SK-N-SH treated with all-trans-retinoic acid at 6 μM for 48 hours (cell line): ENCODE data around the gene CNTNAP2.
A peak's percentile ranks its signal among the peaks of the same experiment; 100 is the strongest.

Experiments
- ATAC-seq: fragments of 200-7000 bp; cut with Tn5 transposase; 3 replicates; pipeline ENCODE4 v1.9.1; 2020; ENCODE audit warnings: mild to moderate bottlenecking, moderate library complexity
- ARNTL ChIP-seq: fragments of 450-650 bp; formaldehyde crosslinking; IDR thresholded peaks from 2 replicates; pipeline ENCODE4 v1.5.0; 2020; ENCODE audit warnings: low read depth, mild to moderate bottlenecking, moderate library complexity, borderline replicate concordance
- BACH2 ChIP-seq: fragments of 250-450 bp; sonication (Bioruptor Pico); IDR thresholded peaks from 2 replicates; pipeline ENCODE4 v1.9.0; 2021; ENCODE audit warnings: mild to moderate bottlenecking, borderline replicate concordance
- CSDC2 ChIP-seq: fragments of 250-450 bp; sonication (Bioruptor Pico); IDR thresholded peaks from 2 replicates; pipeline ENCODE4 v1.5.0; 2020; ENCODE audit warnings: mild to moderate bottlenecking, moderate library complexity
- ESRRG ChIP-seq: fragments of 250-450 bp; sonication (Bioruptor Pico); IDR thresholded peaks from 2 replicates; pipeline ENCODE4 v1.6.1; 2021; ENCODE audit warnings: mild to moderate bottlenecking
- ISL1 ChIP-seq: fragments of 250-450 bp; sonication (Bioruptor Pico); IDR thresholded peaks from 2 replicates; pipeline ENCODE4 v2.1.2; 2022; ENCODE audit warnings: mild to moderate bottlenecking, moderate library complexity
- OSR1 ChIP-seq: fragments of 250-450 bp; sonication (Bioruptor Pico); IDR thresholded peaks from 2 replicates; pipeline ENCODE4 v1.8.0; 2022; ENCODE audit warnings: moderate library complexity, mild to moderate bottlenecking, inconsistent platforms
- PPARA ChIP-seq: fragments of 250-450 bp; sonication (Bioruptor Pico); IDR thresholded peaks from 2 replicates; pipeline ENCODE4 v1.5.0; 2020; ENCODE audit warnings: mild to moderate bottlenecking, borderline replicate concordance
- RARB ChIP-seq: fragments of 250-450 bp; sonication (Bioruptor Pico); IDR thresholded peaks from 2 replicates; pipeline ENCODE4 v1.8.0; 2021; ENCODE audit warnings: mild to moderate bottlenecking, moderate library complexity
- SNAI2 ChIP-seq: fragments of 250-450 bp; sonication (Bioruptor Pico); IDR thresholded peaks from 2 replicates; pipeline ENCODE4 v1.5.0; 2020; ENCODE audit warnings: mild to moderate bottlenecking, moderate library complexity
- TCF4 ChIP-seq: fragments of 250-450 bp; sonication (Bioruptor Pico); IDR thresholded peaks from 2 replicates; pipeline ENCODE4 v1.8.0; 2021; ENCODE audit warnings: mild to moderate bottlenecking, moderate library complexity, borderline replicate concordance
- TOX ChIP-seq: fragments of 250-450 bp; sonication (Bioruptor Pico); IDR thresholded peaks from 2 replicates; pipeline ENCODE4 v1.8.0; 2021; ENCODE audit warnings: mild to moderate bottlenecking, moderate library complexity, borderline replicate concordance
- ZC3H10 ChIP-seq: fragments of 250-450 bp; sonication (Bioruptor Pico); IDR thresholded peaks from 2 replicates; pipeline ENCODE4 v1.5.1; 2021; ENCODE audit warnings: mild to moderate bottlenecking, moderate library complexity
- ZNF565 ChIP-seq: fragments of 450-650 bp; formaldehyde crosslinking; conservative IDR thresholded peaks from 2 replicates; pipeline ENCODE4 v1.5.0; 2020; ENCODE audit warnings: low read depth, mild to moderate bottlenecking, moderate library complexity
- TF ChIP-seq, protein P1 (sequence below): fragments of 250-450 bp; sonication (Bioruptor Pico); IDR thresholded peaks from 2 replicates; pipeline ENCODE4 v1.8.0; 2020; ENCODE audit warnings: mild to moderate bottlenecking, moderate library complexity, borderline replicate concordance
- TF ChIP-seq, protein P2 (sequence below): fragments of 250-450 bp; sonication (Bioruptor Pico); IDR thresholded peaks from 2 replicates; pipeline ENCODE4 v1.5.1; 2021; ENCODE audit warnings: mild to moderate bottlenecking, moderate library complexity
- TF ChIP-seq, protein P3 (sequence below): fragments of 250-450 bp; sonication (Bioruptor Pico); IDR thresholded peaks from 2 replicates; pipeline ENCODE4 v1.5.1; 2020; ENCODE audit warnings: low read depth, mild to moderate bottlenecking, moderate library complexity
- TF ChIP-seq, protein P4 (sequence below): fragments of 250-450 bp; sonication (Bioruptor Pico); IDR thresholded peaks from 2 replicates; pipeline ENCODE4 v1.5.0; 2020; ENCODE audit warnings: mild to moderate bottlenecking, moderate library complexity

CNTNAP2 gene

DNA sequence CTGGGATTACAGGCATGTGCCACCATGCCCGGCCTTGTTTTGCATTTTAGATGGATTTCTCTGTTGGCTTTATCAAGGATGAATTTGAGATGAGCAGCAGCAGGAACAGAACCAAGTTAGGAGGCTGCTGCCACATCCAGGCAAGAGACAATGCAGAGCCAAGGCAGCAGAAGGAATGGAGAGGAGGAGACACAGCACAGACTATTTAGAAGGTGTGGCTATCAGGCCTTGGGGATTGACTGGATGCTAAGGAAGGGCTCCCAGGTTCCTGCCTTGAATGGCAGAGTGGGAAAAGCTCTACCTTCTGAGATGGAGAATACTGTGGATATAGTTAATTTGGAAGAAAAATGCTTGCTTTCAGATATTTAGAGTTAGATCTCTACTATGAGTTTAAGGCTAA is 1989.3 kb downstream of the CNTNAP2 start:
- TF ChIP-seq ESRRG (CRISPR knock-in tag) (no peak), BACH2 (CRISPR knock-in tag) (no peak)
- TF ChIP-seq, protein P1, sequence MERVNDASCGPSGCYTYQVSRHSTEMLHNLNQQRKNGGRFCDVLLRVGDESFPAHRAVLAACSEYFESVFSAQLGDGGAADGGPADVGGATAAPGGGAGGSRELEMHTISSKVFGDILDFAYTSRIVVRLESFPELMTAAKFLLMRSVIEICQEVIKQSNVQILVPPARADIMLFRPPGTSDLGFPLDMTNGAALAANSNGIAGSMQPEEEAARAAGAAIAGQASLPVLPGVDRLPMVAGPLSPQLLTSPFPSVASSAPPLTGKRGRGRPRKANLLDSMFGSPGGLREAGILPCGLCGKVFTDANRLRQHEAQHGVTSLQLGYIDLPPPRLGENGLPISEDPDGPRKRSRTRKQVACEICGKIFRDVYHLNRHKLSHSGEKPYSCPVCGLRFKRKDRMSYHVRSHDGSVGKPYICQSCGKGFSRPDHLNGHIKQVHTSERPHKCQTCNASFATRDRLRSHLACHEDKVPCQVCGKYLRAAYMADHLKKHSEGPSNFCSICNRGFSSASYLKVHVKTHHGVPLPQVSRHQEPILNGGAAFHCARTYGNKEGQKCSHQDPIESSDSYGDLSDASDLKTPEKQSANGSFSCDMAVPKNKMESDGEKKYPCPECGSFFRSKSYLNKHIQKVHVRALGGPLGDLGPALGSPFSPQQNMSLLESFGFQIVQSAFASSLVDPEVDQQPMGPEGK (CRISPR knock-in tag): no peak
- no peak for ATAC-seq

DNA sequence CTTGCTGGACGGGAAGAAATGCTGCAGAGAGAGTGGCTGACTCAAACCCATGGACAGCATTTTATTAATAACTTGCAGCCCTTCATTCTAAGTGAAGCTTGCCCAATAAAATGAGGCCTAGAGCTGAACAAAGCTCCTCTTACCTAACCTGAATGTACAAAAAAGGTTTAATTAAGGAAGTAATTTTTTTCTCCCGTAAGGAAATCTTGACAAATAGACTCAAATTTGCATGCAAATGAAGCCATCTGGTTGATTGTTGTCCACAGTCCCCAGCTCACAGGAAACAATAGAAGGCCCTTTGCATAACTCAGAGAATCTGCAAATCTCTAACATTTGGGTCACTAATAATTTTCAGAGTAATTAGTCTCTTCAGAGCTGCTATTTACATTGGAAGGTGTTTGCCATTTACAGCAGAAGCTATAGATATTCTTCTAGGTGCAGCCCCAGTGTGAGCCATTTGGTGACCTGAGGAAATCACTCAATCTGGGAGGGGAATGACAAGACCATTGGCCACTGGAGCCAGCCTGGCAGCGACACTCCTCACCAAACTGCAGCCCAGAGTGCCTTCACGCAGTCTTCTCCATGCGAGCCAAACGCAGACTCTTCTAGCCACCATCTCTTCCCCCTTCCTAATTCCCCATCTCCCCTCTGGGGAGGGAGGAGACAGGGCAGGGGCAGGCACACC is 1991.0 kb downstream of the CNTNAP2 start:
- no peak for ATAC-seq
- no peak for TF ChIP-seq RARB (CRISPR knock-in tag)
- TF ChIP-seq TCF4: no peak
- no peak for TF ChIP-seq CSDC2 (CRISPR knock-in tag)
- no peak for TF ChIP-seq ESRRG (CRISPR knock-in tag)
- no peak for TF ChIP-seq OSR1
- TF ChIP-seq ARNTL (CRISPR knock-in tag): no peak
- TF ChIP-seq, protein P2, sequence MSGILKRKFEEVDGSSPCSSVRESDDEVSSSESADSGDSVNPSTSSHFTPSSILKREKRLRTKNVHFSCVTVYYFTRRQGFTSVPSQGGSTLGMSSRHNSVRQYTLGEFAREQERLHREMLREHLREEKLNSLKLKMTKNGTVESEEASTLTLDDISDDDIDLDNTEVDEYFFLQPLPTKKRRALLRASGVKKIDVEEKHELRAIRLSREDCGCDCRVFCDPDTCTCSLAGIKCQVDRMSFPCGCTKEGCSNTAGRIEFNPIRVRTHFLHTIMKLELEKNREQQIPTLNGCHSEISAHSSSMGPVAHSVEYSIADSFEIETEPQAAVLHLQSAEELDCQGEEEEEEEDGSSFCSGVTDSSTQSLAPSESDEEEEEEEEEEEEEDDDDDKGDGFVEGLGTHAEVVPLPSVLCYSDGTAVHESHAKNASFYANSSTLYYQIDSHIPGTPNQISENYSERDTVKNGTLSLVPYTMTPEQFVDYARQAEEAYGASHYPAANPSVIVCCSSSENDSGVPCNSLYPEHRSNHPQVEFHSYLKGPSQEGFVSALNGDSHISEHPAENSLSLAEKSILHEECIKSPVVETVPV (CRISPR knock-in tag): no peak
- TF ChIP-seq, protein P3, sequence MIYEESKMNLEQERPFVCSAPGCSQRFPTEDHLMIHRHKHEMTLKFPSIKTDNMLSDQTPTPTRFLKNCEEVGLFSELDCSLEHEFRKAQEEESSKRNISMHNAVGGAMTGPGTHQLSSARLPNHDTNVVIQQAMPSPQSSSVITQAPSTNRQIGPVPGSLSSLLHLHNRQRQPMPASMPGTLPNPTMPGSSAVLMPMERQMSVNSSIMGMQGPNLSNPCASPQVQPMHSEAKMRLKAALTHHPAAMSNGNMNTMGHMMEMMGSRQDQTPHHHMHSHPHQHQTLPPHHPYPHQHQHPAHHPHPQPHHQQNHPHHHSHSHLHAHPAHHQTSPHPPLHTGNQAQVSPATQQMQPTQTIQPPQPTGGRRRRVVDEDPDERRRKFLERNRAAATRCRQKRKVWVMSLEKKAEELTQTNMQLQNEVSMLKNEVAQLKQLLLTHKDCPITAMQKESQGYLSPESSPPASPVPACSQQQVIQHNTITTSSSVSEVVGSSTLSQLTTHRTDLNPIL (CRISPR knock-in tag): no peak
- TF ChIP-seq SNAI2 (CRISPR knock-in tag): no peak
- TF ChIP-seq ZNF565 (CRISPR knock-in tag): no peak
- no peak for TF ChIP-seq BACH2 (CRISPR knock-in tag)
- TF ChIP-seq TOX (CRISPR knock-in tag): no peak
- TF ChIP-seq, protein P4, sequence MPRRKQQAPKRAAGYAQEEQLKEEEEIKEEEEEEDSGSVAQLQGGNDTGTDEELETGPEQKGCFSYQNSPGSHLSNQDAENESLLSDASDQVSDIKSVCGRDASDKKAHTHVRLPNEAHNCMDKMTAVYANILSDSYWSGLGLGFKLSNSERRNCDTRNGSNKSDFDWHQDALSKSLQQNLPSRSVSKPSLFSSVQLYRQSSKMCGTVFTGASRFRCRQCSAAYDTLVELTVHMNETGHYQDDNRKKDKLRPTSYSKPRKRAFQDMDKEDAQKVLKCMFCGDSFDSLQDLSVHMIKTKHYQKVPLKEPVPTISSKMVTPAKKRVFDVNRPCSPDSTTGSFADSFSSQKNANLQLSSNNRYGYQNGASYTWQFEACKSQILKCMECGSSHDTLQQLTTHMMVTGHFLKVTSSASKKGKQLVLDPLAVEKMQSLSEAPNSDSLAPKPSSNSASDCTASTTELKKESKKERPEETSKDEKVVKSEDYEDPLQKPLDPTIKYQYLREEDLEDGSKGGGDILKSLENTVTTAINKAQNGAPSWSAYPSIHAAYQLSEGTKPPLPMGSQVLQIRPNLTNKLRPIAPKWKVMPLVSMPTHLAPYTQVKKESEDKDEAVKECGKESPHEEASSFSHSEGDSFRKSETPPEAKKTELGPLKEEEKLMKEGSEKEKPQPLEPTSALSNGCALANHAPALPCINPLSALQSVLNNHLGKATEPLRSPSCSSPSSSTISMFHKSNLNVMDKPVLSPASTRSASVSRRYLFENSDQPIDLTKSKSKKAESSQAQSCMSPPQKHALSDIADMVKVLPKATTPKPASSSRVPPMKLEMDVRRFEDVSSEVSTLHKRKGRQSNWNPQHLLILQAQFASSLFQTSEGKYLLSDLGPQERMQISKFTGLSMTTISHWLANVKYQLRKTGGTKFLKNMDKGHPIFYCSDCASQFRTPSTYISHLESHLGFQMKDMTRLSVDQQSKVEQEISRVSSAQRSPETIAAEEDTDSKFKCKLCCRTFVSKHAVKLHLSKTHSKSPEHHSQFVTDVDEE: no peak
- no peak for TF ChIP-seq PPARA (CRISPR knock-in tag)
- TF ChIP-seq ZC3H10 (CRISPR knock-in tag): no peak
- TF ChIP-seq, all 23 proteins: peak for 0

DNA sequence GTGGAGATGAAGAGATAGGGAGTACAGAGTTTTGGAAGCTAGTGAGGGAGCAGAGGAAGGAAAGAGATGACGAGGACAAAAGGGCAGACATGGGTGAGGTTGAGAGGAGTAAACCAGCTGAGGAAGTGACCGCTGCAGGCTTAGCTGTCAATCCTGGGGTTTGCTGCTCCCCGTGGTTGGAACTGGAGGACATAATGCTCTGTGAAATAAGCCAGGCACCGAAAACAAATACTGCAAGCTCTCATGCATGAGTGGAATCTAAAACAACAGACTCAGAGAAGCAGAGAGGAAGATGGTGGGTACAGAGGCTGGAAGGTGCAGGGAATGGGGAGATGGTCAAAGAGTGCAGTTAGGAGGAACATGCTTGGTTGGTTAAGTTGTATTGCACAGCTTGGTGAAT is 1991.8 kb downstream of the CNTNAP2 start:
- TF ChIP-seq, protein P4: no peak
- TF ChIP-seq ISL1 (no peak), RARB (CRISPR knock-in tag) (no peak), OSR1 (no peak), TOX (CRISPR knock-in tag) (no peak), TCF4 (no peak), BACH2 (CRISPR knock-in tag) (no peak)
- TF ChIP-seq, all 23 proteins: peak for 0
- peak; percentile 12; the same call in 1 of the 3 replicates for ATAC-seq
